Cerebellar nuclear complex (tissue), 1 donor: ENCODE data around the gene MUC4.
"Not testable (repeated sequence)": the region's sequence is repeated elsewhere in the genome, so short reads cannot be mapped to it uniquely, and the experiment has no call there.

ENCODE experiments used
- DNase-seq, 2 experiments: peaks; one replicate each; lab custom pipeline; 2025; lab: John Stamatoyannopoulos, UW

MUC4 gene

DNA sequence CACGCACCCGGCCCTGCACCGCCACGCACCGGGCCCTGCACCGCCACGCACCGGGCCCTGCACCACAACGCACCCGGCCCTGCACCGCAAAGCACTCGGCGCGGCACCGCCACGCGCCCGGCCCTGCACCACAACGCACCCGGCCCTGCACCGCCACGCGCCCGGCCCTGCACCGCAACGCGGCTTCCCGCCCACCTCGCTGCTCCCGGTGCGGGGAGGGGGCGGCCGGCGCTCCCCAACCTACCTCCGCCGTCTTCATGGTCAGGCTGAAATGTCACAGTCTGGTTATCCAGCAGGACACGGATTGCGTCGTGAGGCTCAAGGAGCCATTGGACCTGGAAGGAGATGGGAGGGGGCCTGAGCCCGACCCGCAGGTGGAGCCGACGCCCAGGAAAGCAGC, 49.1 kb downstream of the MUC4 start:
- no peak for DNase-seq

DNA sequence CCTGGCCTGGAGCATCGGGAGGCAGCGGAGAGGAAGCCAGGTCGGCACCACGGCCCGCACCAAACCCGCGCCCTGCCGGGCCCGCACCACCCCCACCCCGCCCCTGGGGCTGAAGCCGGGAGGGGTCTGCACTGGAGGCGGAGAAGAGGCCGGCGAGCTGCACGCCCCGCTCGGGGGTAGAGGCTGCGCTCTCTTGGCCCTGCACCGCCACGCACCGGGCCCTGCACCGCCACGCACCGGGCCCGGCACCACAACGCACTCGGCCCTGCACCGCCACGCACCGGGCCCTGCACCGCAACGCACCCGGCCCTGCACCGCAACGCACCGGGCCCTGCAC, 49.5 kb downstream of the MUC4 start:
- no peak for DNase-seq

DNA sequence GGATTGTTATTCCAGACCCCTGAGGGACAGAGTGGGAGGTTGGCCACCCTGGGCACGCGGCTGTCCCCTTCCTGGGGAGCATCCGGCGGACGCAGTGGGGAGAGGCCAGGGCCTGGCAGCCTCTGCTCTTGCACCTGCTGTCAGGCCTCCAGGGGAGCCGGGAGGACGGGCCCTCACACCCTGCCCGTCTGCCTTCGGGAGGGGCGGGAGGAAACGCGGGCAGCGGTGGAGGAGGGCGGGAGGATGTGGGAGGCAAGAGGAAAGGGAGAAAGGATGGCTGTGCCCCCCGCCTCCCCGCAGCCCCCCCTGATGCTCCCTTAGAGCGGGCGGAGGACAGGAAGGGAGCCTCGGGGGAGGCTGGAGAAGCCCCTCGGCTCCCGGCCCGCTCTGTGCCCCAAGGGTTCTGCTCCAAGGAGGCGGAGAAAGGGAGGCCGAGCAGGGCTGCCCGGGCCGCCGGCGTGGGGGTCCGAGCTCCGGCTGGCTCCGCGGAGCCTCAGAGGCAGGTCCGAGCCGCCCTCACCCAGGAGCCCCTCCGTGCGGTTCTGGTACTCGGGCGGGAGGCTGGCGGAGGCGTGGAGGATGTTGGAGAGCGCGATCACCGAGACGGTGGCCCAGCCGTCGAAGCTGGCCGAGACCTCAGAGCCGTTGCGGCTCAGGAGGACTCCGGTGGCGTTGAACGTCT, 50.0 kb downstream of the MUC4 start:
- no peak for DNase-seq

DNA sequence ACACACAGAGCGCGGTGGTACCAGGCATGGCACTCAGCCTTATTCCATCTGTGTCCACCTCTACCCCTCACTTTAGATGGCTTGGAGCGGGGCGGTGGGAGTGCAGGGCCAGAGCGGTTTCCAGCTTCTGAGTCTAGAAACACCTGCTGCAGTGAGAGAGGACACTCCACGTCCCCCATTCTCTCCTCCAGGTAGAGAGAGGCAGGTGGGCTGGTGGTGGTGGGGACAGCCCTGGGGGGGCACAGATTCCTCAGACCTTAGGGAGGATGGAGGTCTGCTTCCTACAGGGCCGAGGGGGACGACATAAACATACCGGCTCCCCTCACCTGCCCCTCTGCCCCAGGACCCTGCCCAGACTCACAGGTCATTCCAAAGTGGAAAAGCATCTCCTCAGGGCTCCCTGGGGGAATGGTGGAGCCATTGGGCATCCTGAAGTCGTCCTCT, 50.6 kb downstream of the MUC4 start:
- no peak for DNase-seq

DNA sequence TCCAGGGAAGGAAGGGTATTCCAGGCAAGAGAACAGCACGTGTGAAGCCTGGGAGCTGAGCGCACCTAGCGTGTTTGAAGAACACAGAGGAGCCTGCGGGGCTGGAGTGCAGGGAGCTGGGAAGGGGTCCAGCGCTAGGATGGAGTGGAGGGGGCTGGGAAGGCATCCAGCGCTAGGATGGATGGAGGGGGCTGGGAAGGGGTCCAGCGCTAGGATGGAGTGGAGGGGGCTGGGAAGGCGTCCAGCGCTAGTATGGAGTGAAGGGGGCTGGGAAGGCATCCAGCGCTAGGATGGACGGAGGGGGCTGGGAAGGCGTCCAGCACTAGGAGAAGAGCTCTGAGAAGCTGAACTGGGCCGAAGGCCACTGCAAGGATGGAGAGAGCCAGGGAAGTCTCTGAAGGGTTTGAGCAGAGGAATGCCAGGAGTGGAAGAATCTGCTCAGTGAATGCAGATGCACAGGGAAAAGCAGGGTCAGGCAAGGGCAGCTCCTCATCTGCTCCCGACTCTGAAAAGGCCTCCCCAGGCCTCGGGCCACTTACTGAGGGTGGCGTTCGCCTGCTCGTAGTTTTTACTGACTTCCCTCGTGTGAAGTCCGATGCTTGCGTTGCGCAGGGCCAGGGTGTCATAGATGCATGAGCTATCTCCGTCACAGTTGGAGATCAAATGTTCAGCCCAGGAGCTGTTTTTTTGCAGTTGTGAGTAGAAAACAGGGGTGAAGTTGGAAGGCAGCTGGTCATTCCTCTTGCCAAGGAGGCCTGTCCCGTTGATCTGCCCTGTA, 51.2 kb downstream of the MUC4 start:
- no peak for DNase-seq

DNA sequence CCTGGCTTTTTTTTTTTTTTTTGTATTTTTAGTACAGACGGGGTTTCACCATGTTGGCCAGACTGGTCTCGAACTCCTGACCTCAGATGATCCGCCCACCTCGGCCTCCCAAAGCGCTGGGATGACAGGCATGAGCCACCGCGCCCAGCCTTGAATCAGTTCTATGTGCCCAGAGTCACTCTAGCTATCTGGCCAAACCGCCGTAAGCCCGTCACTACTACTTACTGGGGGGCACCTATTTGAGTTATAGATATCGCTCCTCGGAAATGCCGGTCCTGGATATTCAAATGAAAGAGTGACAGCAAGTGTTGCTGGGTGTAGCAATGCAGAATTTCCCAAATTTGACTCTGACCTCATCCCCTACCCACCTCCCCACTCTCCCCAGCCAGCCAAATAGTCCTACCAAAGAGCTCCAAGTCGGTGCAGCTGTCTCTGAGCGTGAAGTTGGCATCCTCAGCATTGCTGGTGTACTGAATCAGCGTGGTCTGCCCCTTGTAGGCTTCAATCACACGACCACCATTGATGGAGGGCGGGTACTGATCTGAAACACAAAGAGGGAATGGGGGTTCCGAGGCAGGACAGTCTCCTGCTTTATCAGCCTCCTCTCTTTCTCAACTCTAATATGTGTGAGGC, 52.9 kb downstream of the MUC4 start:
- DNase-seq = no peak

DNA sequence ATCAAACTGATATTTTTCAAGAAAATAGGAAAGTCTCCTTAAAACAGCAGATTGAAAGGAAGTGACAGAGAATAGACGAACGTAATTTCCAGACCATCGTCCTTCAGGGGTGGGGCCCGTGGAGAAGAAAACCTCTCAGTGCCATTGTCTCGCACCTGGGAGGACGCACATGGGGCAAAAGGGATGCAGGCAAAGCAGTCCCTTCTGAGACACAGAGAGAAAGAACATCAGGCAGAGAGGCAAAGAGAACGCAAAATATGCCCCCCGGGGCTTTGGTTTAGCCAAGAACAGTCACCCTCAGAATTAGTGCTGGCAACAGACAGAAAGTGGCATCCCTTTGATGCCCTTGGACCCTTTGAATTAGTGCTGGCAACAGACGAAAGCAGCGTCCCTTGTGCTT, 53.9 kb downstream of the MUC4 start:
- no peak for DNase-seq

DNA sequence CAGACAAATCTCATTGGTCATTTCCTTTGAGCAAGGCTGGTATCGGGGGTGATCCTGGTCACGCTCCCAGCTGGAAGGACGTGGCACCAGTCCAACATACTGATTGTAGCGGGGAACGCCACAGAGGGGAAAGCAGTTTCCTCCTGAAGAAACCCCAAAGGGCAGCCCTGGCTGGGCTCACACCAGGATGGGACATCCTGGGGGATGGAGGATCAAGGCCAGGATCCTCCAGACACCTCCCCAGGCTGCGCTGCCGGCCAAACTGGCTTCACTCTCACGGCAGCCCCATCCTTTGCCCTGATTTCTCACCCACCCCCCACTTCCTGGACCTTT, 54.3 kb downstream of the MUC4 start:
- no peak for DNase-seq

DNA sequence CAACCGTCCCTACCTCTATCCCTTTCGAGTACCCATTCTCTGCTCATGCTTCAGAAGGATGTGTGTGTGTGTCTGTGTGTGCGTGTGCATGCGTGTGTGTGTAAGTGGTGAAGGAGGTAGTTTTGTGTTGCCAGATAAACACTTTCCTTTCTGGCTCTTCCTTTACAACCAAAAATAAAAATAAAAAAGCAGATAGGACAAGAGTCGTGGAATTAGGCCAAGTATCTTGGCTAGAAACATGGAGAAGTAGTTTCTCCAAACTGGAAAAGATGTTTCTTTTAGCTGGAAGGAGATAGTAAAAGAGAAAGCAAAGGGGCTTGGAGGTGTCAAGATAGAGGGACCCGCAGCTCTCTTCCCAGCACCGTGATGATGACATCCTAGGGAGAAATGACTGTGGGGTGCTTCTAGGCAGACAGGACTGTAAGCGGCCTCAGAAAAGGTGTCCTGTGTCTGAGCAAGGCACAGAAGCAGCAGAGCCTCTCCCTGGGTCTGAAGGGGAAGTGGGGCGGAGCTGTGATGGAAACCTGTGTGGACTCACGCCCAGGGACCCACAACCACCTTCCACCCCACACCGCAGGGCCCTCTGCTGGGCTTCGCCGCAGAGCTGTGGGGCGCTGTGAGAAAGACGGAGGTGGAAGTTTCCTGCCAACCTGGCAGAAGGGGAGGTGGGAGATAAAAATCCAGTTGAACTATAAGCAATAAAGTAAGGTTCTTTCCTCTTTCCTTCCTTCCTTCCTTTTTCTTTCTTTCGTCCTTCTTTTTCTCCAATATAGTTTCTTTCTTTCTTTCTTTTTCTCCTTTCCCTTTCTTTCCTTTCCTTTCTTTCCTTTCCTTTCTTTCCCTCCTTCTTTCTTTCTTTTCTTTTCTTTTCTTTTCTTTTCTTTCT, 55.7 kb downstream of the MUC4 start:
- DNase-seq = no peak

DNA sequence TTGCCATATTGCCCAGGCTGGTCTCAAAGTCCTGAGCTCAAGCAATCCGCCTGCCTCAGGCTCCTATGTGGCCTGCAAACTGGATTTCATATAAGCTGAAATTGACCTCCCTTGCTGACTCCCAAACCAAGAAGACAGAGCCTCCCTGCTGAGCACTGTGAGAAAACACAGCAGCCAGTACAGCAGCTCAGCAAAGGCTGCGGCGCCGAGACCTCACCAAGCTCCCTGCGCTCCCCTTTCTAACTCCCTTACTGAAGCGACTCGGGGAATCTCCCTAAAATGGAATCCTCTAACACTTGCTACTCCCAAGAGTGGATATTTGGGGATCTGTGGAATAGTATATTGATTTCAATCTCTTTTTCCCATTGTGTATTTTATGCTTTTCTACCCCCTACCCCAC, 56.3 kb downstream of the MUC4 start:
- DNase-seq = no peak

DNA sequence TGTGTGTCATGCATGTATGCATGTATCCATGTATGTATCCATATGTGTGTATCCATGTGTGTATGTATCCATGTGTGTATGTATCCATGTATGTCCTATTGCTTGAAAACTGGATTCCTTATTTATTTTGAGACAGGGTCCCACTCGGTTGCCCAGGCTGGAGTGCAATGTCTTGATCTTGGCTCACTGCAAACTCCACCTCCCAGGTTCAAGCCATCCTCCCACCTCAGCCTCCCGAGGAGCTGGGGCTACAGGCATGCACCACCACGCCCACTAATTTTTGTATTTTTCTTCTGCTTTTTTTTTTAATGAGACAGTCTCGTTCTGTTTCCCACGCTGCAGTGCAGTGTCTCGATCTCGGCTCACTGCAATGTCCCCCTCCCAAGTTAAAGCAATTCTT, 56.8 kb downstream of the MUC4 start:
- no peak for DNase-seq

DNA sequence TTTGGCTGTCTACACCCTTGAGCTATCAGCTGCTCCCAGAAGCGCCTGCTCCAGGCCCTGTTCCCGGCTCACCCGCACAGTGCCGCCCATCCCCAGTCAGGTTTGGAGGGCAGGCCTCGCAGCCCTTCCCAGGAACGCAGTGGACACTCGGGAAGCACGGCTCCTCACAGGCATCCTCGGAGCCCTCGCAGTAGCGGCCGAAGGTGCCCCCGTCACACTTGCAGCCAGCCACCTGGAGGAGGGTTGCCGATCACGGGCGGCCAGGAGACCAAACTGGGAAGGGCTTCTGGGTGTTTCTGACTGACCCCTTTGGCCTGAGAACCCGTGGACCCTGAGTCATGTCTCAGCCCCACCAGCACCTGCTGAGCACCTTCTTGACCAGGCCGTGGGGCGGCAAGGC, 57.6 kb downstream of the MUC4 start:
- no peak for DNase-seq

DNA sequence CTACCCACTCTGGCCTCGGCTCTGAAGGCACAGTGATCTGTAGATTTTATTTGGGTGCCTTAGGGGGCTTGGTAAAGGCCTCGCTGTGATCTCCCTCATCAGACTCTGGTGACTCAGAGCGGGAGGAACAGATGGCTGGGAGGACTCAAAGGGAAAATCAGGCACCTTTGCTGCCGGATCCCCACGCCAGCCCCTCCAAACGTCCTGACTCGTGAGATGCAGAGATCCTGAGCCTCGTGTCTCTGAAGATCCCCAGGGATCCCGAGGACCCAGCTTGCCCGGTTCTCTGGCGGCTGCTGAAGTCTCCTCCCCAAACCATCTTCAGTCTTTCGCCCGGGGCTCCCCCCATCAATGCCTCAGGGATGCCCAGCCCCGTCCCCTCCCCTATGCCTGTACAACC, 58.1 kb downstream of the MUC4 start:
- DNase-seq = no peak

DNA sequence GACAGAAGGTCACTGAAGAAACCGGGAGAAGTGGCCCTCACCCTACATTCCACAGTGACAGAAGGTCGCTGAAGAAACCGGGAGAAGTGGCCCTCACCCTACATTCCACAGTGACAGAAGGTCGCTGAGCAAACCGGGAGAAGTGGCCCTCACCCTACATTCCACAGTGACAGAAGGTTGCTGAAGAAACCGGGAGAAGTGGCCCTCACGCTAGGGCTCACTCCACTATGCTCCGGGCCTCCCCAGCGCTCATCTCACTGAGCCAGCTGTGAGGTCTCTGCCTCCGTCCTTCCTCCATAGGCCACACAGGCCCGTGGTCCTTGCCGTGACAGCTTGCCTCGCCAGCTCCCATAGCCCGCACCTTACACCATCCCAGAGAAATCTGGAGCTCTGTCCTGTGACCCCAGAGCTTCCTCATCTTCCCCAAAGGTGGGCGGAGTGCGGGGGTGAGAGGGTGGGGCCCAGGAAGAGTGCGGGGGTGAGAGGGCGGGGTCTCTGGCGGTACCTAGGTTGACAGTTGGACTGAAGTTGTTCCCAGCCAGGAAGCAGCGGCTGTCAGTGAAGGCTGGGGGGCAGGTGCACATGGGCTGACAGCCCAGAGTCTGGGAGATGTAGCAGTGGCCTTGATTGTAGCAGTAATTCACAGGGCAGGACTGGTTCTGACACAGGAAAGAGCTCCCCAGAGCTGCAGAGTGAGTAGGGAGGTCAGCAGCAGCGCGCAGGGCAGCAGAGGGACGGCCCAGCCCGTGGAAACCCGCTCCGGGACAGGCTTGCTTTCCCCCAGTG, 59.0 kb downstream of the MUC4 start:
- no peak for DNase-seq

DNA sequence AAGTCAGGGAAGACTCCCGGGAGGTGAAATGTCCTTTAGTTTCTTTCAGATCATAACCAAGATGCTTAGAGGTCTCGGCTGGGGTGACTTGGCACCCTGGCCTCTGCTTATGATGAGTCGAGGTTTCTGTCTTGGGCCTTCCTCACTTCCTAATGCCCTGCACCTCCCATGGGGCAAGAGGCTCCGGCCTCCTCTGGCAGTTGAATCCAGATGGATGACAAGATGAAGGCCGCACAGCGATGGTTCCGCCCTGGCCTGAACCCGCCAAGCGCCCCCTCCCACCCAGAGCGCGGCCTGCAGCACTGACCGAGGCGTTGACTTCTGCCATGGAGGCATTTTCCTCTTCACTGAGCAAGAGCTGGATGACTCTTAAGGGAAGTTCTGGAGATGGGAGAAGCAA, 59.7 kb downstream of the MUC4 start:
- no peak for DNase-seq

DNA sequence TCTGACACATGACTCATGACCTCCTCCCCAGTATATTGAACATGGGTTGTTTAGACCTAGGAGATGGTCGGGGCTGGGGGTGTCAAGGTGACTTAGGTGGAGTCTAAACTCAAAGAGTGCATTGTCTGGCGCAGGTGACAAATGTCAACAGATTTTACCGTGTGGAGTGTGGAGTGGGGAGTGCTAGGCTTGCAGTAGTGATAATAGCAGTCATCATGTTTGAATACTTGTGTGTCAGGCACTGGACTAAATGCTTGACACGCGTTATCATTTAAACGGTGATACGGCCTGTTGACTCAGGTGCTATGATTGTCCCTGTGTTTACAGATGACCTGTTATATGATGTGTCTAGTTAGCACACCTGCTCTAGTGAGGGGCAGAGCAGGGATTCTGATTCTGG, 60.2 kb downstream of the MUC4 start:
- DNase-seq = no peak

DNA sequence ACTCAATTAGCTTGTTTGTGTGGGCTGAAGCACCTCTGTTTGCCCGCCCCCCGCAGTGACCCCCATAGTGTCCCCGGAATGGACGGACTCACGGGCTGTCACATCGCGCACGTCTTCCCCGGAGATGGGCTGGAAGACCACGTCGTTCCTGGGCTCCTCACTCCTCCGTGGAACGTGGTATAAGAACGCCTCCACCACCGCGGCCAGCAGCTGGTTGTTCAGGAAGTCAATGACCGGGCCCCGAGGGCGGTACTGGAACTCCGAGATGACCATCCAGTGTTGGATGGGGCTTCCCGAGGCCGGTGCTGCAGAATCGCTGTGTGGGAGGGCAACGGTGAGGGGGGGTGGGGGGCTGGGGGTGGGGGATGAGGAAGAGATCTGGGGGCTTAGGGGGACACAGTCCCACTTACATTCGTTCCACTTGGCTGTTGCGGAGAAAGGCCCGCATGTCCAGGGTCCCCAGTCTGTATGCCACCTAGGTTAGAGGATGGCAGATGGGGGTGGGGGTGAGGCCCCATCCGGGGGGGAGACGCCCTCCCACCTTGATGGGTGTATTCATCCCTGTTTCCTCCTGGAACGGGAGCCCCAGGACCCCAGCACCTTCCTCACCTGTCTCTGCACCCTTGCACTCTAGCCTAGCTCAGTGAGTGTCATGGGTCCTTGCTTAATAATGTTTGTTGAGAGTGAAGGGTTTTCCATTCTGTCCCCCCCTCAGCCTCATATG, 60.8 kb downstream of the MUC4 start:
- no peak for DNase-seq

DNA sequence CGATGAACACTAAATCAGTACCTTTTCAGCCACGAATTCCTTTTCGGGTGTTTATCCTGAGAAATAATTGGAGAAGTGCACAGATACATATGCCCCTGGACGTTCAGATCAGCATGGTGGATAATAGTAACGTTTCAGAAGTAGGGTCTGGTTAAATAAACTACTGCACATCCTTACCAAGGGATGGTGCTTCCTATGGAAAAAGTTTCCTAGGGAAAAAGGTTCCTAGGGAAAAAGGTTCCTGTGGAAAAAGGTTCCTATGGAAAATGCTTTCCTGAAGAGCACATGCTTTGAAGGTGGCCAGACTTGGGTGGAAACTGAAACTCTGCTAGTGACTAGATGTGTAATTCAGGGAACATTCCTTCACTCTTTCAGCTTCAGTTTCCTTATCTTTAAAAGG, 62.6 kb downstream of the MUC4 start:
- DNase-seq = not testable (repeated sequence)

DNA sequence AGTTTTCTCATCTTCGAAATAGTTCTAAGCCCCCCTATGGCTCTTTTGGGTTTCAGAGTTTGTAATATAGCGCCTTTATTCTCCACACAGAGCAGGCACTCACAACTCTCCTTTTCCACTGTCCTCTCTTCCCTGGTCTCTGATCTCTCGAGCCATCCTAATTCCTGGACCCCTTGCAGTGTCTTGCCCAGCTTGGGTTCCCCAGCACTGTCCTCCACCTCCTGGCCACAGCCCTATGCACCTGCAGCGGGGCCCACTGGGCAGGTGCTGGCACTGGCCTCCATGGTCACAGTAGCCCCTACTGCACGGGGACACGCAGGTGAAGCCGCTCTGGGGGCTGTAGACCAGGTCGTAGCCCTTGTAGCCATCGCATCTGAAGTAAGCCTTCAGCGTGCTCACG, 63.1 kb downstream of the MUC4 start:
- DNase-seq = no peak

DNA sequence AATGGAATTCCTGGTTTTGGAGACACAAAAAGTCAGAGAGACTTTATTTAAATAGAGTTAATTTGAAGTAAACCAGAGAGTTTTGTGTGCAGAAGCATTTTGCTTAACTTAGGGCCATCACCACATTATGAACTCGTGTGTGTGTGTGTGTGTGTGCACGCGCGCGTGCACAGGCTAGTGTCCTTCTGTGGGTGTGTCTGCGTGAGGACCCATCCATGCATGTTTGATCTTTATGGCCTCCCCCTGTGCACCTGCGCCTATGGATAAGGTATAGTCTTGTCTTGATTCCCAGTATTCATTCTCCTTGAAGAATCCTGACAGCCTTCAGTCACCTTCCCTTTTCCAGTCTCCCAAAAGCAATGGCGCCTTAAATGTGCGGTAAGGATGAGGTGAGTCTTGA, 65.0 kb downstream of the MUC4 start:
- no peak for DNase-seq

DNA sequence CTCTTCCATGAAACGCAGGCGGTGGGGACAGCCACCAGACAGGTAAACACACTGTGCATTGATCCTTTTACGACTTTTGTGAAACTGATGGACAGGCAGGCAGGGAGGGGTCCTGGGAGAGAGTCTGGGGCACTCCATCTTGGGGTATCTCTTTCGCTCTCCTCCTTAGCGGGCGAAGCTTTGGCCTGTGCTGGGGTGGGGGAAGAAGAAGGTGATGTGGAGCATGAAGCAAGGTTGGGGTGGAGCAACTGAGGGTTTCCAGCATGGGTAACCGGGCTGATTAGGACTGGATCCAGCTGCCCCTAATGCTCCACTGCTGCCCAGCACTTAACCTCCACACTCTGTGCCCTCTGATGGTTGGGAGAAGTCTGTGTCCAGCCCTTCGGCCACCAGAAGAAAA, 65.4 kb downstream of the MUC4 start:
- no peak for DNase-seq
